Measurements from ENCODE around the gene PHF19.

DNA sequence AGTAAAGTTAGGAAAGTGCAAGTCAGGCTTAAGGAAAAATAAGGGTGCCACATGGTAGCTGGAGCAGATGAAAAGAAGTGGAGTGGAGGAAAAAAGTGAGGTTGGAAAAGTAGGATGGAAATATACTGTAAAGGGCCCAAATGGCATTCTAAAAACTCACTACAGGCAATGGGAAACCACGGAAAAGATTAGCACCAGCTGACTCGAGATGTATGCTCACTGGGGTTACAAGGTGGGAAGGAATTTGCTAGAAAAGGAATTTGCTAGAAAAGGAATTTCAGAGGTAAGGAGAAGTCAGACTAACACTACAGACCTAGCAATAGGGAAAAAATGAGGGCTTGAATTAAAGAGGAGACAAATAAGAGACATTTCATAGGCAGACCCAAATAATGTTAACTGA lies 37.8 kb downstream of the PHF19 start:
- TF ChIP-seq, protein P1, sequence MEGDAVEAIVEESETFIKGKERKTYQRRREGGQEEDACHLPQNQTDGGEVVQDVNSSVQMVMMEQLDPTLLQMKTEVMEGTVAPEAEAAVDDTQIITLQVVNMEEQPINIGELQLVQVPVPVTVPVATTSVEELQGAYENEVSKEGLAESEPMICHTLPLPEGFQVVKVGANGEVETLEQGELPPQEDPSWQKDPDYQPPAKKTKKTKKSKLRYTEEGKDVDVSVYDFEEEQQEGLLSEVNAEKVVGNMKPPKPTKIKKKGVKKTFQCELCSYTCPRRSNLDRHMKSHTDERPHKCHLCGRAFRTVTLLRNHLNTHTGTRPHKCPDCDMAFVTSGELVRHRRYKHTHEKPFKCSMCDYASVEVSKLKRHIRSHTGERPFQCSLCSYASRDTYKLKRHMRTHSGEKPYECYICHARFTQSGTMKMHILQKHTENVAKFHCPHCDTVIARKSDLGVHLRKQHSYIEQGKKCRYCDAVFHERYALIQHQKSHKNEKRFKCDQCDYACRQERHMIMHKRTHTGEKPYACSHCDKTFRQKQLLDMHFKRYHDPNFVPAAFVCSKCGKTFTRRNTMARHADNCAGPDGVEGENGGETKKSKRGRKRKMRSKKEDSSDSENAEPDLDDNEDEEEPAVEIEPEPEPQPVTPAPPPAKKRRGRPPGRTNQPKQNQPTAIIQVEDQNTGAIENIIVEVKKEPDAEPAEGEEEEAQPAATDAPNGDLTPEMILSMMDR (conservative IDR thresholded peaks at IDR 0.05) = no peak
- TF ChIP-seq ZFX (IDR thresholded peaks at IDR 0.05) = no peak
